ENCODE data around the gene PLXNB1.
A peak's percentile ranks its signal among the peaks of the same experiment; 100 is the strongest.

The PLXNB1 gene

GRCh38 chr3:48432411-48433371, 2.8 kb upstream of the PLXNB1 start:
- DNase-seq (ENCODE audit: low spot score), result no peak

GRCh38 chr3:48431224-48432029, 1.5 kb upstream of the PLXNB1 start:
- DNase-seq (ENCODE audit: low spot score), result no peak

- DNase-seq (ENCODE audit: low spot score), result no peak
Observed at GRCh38 chr3:48430708-48431101, 819 bp upstream of the PLXNB1 start.

GRCh38 chr3:48429317-48429959, 448 bp downstream of the PLXNB1 start:
- DNase-seq (ENCODE audit: low spot score), result peak; percentile 84

- DNase-seq (ENCODE audit: low spot score), result peak; percentile 40
Observed at GRCh38 chr3:48428572-48429316, 1.1 kb downstream of the PLXNB1 start.

GRCh38 chr3:48428088-48428571, 1.8 kb downstream of the PLXNB1 start:
- peak; percentile 41 for DNase-seq (ENCODE audit: low spot score)

- peak; percentile 72 for DNase-seq (ENCODE audit: low spot score)
Observed at GRCh38 chr3:48427630-48427962, 2.3 kb downstream of the PLXNB1 start.

GRCh38 chr3:48426944-48427629, 2.8 kb downstream of the PLXNB1 start:
- DNase-seq (ENCODE audit: low spot score), result no peak

GRCh38 chr3:48426401-48426909, 3.4 kb downstream of the PLXNB1 start:
- DNase-seq (ENCODE audit: low spot score), result peak; percentile 98

- peak; percentile 80 for DNase-seq (ENCODE audit: low spot score)
Observed at GRCh38 chr3:48425281-48425812, 4.5 kb downstream of the PLXNB1 start.

GRCh38 chr3:48423883-48424695, 5.8 kb downstream of the PLXNB1 start:
- DNase-seq (ENCODE audit: low spot score), result no peak

- peak; percentile 78 for DNase-seq (ENCODE audit: low spot score)
Observed at GRCh38 chr3:48423241-48423882, 6.5 kb downstream of the PLXNB1 start.

- no peak for DNase-seq (ENCODE audit: low spot score)
Observed at GRCh38 chr3:48422681-48423080, 7.2 kb downstream of the PLXNB1 start.

- DNase-seq (ENCODE audit: low spot score), result no peak
Observed at GRCh38 chr3:48422272-48422671, 7.6 kb downstream of the PLXNB1 start.

GRCh38 chr3:48420561-48420960, 9.3 kb downstream of the PLXNB1 start:
- DNase-seq (ENCODE audit: low spot score), result no peak

GRCh38 chr3:48419597-48419996, 10.3 kb downstream of the PLXNB1 start:
- DNase-seq (ENCODE audit: low spot score), result no peak

GRCh38 chr3:48419149-48419548, 10.7 kb downstream of the PLXNB1 start:
- DNase-seq (ENCODE audit: low spot score), result no peak

- no peak for DNase-seq (ENCODE audit: low spot score)
Observed at GRCh38 chr3:48418651-48419050, 11.2 kb downstream of the PLXNB1 start.

GRCh38 chr3:48418140-48418539, 11.7 kb downstream of the PLXNB1 start:
- no peak for DNase-seq (ENCODE audit: low spot score)
